K562 (cell line): Measurements from ENCODE around the gene DRG1. TPM values are rescaled to one million over a fixed set of nuclear protein-coding genes. Genes with fewer than 3 reads are reported as not detected.

ENCODE experiments used
- HMG20A ChIP-seq: fragments of 450-650 bp; formaldehyde crosslinking; conservative IDR thresholded peaks from 2 replicates; pipeline ENCODE4 v1.4.0; 2020; ENCODE audit warnings: mild to moderate bottlenecking, mixed read lengths
- JUNB ChIP-seq: fragments of 450-650 bp; formaldehyde crosslinking; conservative IDR thresholded peaks from 2 replicates; pipeline ENCODE4 v1.4.0; 2020; ENCODE audit warnings: mild to moderate bottlenecking
- NUFIP1 ChIP-seq: fragments of 450-650 bp; IDR thresholded peaks from 2 replicates; pipeline ENCODE4 v1.6.1; 2018; ENCODE audit not compliant: partially characterized antibody
- RBM22 ChIP-seq: fragments of 200-400 bp; formaldehyde crosslinking; IDR thresholded peaks from 2 replicates; pipeline ENCODE4 v1.6.1; 2018; ENCODE audit warnings: low read length, low read depth; ENCODE audit not compliant: poor library complexity, severe bottlenecking
- SP2 ChIP-seq: IDR thresholded peaks from 2 replicates; pipeline ENCODE4 v1.6.1; 2011; ENCODE audit warnings: mild to moderate bottlenecking, low read depth, low read length, moderate library complexity; ENCODE audit not compliant: poor library complexity, severe bottlenecking; ENCODE audit errors: extremely low read depth
- ZC3H8 ChIP-seq: fragments of 450-650 bp; IDR thresholded peaks from 2 replicates; pipeline ENCODE4 v1.6.1; 2017
- polyA plus RNA-seq, 8 experiments: library from polyadenylated mRNA; depleted of rRNA in 4 of 8; stranded (reverse) in 5 of 8; unstranded in 3 of 8; fragments of >200 nt; fragmentation: Nextera tagmentation in 2 of 8; fragmentation: Illumina TruSeq in 1 of 8; extraction: Ambion mirVana in 2 of 8; extraction: Trizol in 1 of 8; gene quantifications; 2 replicates each; pipeline versions ENCODE4 v1.2.1 to v1.2.3, GENCODE V29; 2011 to 2014; ENCODE audit warnings: inconsistent platforms in 1 of 8, missing spikeins in 1 of 8
- total RNA-seq, 7 experiments: library from RNA; depleted of rRNA in 6 of 7; stranded (reverse); fragments of >200 nt in 6 of 7; fragmentation: Illumina TruSeq in 2 of 7; extraction: Trizol in 2 of 7; gene quantifications; 2 replicates each; pipeline versions ENCODE4 v1.2.1 to v1.2.3, GENCODE V29; 2011 to 2021; ENCODE audit warnings: low replicate concordance in 1 of 7
- TF ChIP-seq, protein P1 (sequence below): sonication (generic); formaldehyde crosslinking; IDR thresholded peaks from 2 replicates; pipeline ENCODE4 v1.8.0; 2022; ENCODE audit warnings: missing genetic modification reagents, mild to moderate bottlenecking, moderate library complexity, borderline replicate concordance
- TF ChIP-seq, protein P2 (sequence below), 2 experiments: fragments of 450-650 bp; IDR thresholded peaks; 2 replicates each; pipeline ENCODE4 v1.6.1; 2016
- TF ChIP-seq, protein P3 (sequence below): fragments of 450-650 bp; IDR thresholded peaks from 2 replicates; pipeline ENCODE4 v1.6.1; 2016; ENCODE audit warnings: missing biosample characterization, missing genetic modification characterization
- TF ChIP-seq, protein P4 (sequence below), 2 experiments: fragments of 450-650 bp in 1 of 2; sonication (generic) in 1 of 2; formaldehyde crosslinking in 1 of 2; IDR thresholded peaks; 2 replicates each; pipeline versions ENCODE4 v1.7.1 to v1.9.0; 2016 to 2022; ENCODE audit warnings: inconsistent platforms in 1 of 2, mild to moderate bottlenecking in 1 of 2, missing genetic modification reagents in 1 of 2

Gene DRG1
- total and polyA plus RNA-seq, 9 of the 15 experiments (the other 6 are each of a cell fraction or from before 2014, with no cell fraction given): 76.4 to 211 (median 93.3) TPM

DNA sequence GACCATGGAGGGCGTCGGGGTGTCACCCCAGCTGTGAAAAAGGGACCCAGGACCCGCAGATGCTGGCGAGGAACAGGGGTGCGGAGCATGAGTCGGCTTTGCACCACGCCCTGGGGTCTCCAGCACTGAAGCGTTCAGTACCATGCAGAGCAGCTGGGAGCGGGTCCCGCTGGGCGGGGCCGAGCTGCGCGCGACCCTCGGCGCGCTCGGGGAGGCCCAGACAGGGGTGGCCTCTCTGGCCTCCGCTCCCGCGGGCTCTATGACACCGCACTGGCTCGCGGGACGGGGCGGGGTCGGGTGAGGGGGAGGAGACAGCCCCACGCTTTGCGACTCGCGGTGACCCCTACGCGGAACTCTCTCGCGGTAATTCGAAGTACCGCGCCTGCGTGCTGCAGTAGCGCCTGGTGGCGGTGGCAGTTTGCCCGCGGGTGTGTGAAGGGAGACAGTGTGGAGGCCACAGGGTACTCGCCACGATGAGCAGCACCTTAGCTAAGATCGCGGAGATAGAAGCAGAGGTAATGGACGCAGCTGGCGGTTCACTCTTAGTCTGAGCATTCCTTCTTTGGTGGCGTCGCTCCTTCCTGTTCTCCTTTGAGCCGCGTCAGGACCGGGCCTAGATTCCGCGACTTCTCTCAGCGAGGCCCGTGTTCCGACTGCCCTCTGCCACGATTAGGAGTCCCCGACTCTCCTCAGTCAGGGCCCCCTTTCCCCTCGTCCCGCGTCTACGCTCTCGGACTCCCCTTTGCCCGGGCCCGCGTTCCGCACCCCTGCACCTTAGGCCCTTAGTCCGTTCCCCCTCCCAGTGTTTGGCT is at the start of gene DRG1 (continued):
- TF ChIP-seq, protein P1, sequence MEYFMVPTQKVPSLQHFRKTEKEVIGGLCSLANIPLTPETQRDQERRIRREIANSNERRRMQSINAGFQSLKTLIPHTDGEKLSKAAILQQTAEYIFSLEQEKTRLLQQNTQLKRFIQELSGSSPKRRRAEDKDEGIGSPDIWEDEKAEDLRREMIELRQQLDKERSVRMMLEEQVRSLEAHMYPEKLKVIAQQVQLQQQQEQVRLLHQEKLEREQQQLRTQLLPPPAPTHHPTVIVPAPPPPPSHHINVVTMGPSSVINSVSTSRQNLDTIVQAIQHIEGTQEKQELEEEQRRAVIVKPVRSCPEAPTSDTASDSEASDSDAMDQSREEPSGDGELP (CRISPR knock-in tag): peak; percentile 89; the same call in 1 of the 2 replicates
- TF ChIP-seq HMG20A (CRISPR knock-in tag) (no peak), NUFIP1 (no peak), ZC3H8 (no peak), RBM22 (no peak), JUNB (CRISPR knock-in tag) (no peak), SP2 (peak; percentile 45)
- TF ChIP-seq, protein P2, sequence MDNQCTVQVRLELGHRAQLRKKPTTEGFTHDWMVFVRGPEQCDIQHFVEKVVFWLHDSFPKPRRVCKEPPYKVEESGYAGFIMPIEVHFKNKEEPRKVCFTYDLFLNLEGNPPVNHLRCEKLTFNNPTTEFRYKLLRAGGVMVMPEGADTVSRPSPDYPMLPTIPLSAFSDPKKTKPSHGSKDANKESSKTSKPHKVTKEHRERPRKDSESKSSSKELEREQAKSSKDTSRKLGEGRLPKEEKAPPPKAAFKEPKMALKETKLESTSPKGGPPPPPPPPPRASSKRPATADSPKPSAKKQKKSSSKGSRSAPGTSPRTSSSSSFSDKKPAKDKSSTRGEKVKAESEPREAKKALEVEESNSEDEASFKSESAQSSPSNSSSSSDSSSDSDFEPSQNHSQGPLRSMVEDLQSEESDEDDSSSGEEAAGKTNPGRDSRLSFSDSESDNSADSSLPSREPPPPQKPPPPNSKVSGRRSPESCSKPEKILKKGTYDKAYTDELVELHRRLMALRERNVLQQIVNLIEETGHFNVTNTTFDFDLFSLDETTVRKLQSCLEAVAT (IDR thresholded peaks at IDR 0.05): no peak; a peak in 1 of 4 replicates
- TF ChIP-seq, protein P3, sequence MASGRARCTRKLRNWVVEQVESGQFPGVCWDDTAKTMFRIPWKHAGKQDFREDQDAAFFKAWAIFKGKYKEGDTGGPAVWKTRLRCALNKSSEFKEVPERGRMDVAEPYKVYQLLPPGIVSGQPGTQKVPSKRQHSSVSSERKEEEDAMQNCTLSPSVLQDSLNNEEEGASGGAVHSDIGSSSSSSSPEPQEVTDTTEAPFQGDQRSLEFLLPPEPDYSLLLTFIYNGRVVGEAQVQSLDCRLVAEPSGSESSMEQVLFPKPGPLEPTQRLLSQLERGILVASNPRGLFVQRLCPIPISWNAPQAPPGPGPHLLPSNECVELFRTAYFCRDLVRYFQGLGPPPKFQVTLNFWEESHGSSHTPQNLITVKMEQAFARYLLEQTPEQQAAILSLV: no peak
- TF ChIP-seq, protein P4, sequence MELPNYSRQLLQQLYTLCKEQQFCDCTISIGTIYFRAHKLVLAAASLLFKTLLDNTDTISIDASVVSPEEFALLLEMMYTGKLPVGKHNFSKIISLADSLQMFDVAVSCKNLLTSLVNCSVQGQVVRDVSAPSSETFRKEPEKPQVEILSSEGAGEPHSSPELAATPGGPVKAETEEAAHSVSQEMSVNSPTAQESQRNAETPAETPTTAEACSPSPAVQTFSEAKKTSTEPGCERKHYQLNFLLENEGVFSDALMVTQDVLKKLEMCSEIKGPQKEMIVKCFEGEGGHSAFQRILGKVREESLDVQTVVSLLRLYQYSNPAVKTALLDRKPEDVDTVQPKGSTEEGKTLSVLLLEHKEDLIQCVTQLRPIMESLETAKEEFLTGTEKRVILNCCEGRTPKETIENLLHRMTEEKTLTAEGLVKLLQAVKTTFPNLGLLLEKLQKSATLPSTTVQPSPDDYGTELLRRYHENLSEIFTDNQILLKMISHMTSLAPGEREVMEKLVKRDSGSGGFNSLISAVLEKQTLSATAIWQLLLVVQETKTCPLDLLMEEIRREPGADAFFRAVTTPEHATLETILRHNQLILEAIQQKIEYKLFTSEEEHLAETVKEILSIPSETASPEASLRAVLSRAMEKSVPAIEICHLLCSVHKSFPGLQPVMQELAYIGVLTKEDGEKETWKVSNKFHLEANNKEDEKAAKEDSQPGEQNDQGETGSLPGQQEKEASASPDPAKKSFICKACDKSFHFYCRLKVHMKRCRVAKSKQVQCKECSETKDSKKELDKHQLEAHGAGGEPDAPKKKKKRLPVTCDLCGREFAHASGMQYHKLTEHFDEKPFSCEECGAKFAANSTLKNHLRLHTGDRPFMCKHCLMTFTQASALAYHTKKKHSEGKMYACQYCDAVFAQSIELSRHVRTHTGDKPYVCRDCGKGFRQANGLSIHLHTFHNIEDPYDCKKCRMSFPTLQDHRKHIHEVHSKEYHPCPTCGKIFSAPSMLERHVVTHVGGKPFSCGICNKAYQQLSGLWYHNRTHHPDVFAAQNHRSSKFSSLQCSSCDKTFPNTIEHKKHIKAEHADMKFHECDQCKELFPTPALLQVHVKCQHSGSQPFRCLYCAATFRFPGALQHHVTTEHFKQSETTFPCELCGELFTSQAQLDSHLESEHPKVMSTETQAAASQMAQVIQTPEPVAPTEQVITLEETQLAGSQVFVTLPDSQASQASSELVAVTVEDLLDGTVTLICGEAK (IDR thresholded peaks at IDR 0.05): 0 out of 2 replicates have a peak, but pooled peaks have one; percentile 36
- TF ChIP-seq, protein P4 (CRISPR knock-in tag; IDR thresholded peaks at IDR 0.05): no peak
